CD4-positive, alpha-beta T cell treated with Interleukin-1 beta for 1 hour (primary cell): ENCODE data around the gene UGT1A4.
"Not testable (repeated sequence)": the region's sequence is repeated elsewhere in the genome, so short reads cannot be mapped to it uniquely, and the experiment has no call there.

Experiments used
- DNase-seq, 2 donors: peaks; one replicate each; pipeline ENCODE4 v3.0.0-alpha.2; 2020 to 2022

The UGT1A4 gene

GRCh38 chr2:233751212-233752009 lies 32.9 kb downstream of the UGT1A4 start:
- DNase-seq = not testable (repeated sequence)

- DNase-seq = no peak
Measured at GRCh38 chr2:233754872-233755611, 36.5 kb downstream of the UGT1A4 start.

- DNase-seq = no peak
Measured at GRCh38 chr2:233756429-233757081, 38.0 kb downstream of the UGT1A4 start.

- no peak for DNase-seq
Measured at GRCh38 chr2:233758141-233758540, 39.6 kb downstream of the UGT1A4 start.

- DNase-seq = no peak
Measured at GRCh38 chr2:233758849-233759248, 40.3 kb downstream of the UGT1A4 start.

- no peak for DNase-seq
Measured at GRCh38 chr2:233760043-233760442, 41.5 kb downstream of the UGT1A4 start, which contains the start of gene UGT1A1. TSS of gene UGT1A1 (plus strand) at chr2:233760270. CDS start at chr2:233760288, 18 bp downstream.

GRCh38 chr2:233761040-233761769 lies 42.7 kb downstream of the UGT1A4 start:
- DNase-seq = no peak

GRCh38 chr2:233764264-233764663 lies 45.7 kb downstream of the UGT1A4 start:
- DNase-seq = no peak

- no peak for DNase-seq
Measured at GRCh38 chr2:233764761-233765160, 46.2 kb downstream of the UGT1A4 start.

- DNase-seq = no peak
Measured at GRCh38 chr2:233766416-233766815, 47.9 kb downstream of the UGT1A4 start.

- no peak for DNase-seq
Measured at GRCh38 chr2:233768076-233768475, 49.5 kb downstream of the UGT1A4 start.

GRCh38 chr2:233769260-233769659 lies 50.7 kb downstream of the UGT1A4 start:
- no peak for DNase-seq

- no peak for DNase-seq
Measured at GRCh38 chr2:233772153-233772552, 53.6 kb downstream of the UGT1A4 start.

- DNase-seq = no peak
Measured at GRCh38 chr2:233772583-233772982, 54.0 kb downstream of the UGT1A4 start.

- no peak for DNase-seq
Measured at GRCh38 chr2:233773854-233774253, 55.3 kb downstream of the UGT1A4 start.

- no peak for DNase-seq
Measured at GRCh38 chr2:233775414-233775813, 56.9 kb downstream of the UGT1A4 start.

GRCh38 chr2:233778030-233778429 lies 59.5 kb downstream of the UGT1A4 start, which contains the start of gene MROH2A:
TSS of gene MROH2A (plus strand) at chr2:233778330. CDS start at chr2:233779359, 1,029 bp downstream.
- DNase-seq = no peak

- no peak for DNase-seq
Measured at GRCh38 chr2:233779722-233780121, 61.2 kb downstream of the UGT1A4 start.

- no peak for DNase-seq
Measured at GRCh38 chr2:233780771-233781170, 62.2 kb downstream of the UGT1A4 start.

GRCh38 chr2:233789554-233789953 lies 71.0 kb downstream of the UGT1A4 start:
- no peak for DNase-seq

GRCh38 chr2:233791151-233791882 lies 72.8 kb downstream of the UGT1A4 start:
- DNase-seq = no peak

GRCh38 chr2:233791883-233792329 lies 73.4 kb downstream of the UGT1A4 start:
- DNase-seq = no peak
